Panc1 (cell line): ENCODE results near the gene NRGN.

Experiments used
- POLR2AphosphoS5 ChIP-seq: IDR thresholded peaks from 2 replicates; pipeline ENCODE4 v1.6.1; 2012; ENCODE audit warnings: mild to moderate bottlenecking, low read depth, low read length, moderate library complexity
- REST ChIP-seq, 2 experiments: IDR thresholded peaks; 2 replicates each; pipeline ENCODE4 v1.6.1; 2011 to 2012; ENCODE audit warnings: low read depth in 2 of 2, control low read depth in 1 of 2, low read length in 1 of 2, mild to moderate bottlenecking in 1 of 2, moderate library complexity in 1 of 2; ENCODE audit not compliant: insufficient read depth in 1 of 2
- SIN3A ChIP-seq: IDR thresholded peaks from 2 replicates; pipeline ENCODE4 v1.6.1; 2012; ENCODE audit warnings: low read depth, mild to moderate bottlenecking, low read length, moderate library complexity, borderline replicate concordance; ENCODE audit not compliant: insufficient read depth
- TF ChIP-seq, protein P1 (sequence below): fragments of 450-650 bp; IDR thresholded peaks from 2 replicates; pipeline ENCODE4 v1.5.1; 2017; ENCODE audit warnings: mild to moderate bottlenecking

DNA sequence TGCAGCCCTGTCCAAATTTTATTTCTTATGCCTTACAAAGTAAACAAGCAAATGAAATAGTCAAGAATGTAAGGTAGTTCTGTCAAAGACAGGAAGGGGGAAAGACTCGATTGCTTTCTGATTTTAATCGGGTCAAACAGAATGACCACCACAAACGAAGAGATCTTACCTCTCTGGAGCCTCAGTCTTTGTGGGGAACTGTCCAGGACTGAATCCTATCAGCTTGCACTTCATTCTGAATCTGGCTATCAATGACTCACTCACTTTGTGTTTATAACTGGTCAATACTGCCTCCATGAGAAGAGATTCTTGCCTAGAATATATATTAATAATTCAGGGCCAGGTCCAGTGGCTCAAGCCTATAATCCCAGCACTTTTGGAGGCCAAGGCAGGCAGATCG, 43.3 kb downstream of the NRGN start:
- TF ChIP-seq, protein P1, sequence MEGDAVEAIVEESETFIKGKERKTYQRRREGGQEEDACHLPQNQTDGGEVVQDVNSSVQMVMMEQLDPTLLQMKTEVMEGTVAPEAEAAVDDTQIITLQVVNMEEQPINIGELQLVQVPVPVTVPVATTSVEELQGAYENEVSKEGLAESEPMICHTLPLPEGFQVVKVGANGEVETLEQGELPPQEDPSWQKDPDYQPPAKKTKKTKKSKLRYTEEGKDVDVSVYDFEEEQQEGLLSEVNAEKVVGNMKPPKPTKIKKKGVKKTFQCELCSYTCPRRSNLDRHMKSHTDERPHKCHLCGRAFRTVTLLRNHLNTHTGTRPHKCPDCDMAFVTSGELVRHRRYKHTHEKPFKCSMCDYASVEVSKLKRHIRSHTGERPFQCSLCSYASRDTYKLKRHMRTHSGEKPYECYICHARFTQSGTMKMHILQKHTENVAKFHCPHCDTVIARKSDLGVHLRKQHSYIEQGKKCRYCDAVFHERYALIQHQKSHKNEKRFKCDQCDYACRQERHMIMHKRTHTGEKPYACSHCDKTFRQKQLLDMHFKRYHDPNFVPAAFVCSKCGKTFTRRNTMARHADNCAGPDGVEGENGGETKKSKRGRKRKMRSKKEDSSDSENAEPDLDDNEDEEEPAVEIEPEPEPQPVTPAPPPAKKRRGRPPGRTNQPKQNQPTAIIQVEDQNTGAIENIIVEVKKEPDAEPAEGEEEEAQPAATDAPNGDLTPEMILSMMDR, result no peak
- TF ChIP-seq POLR2AphosphoS5 (no peak), REST (IDR thresholded peaks at IDR 0.05; ENCODE audit: insufficient read depth in 1 of 2, low read depth in 2 of 2, low read length in 1 of 2) (no peak), SIN3A (no peak)
